Fibroblast of the aortic adventitia (primary cell): ENCODE data around the gene GALP. TPM values are rescaled to one million over a fixed set of nuclear protein-coding genes. Genes with fewer than 3 reads are reported as not detected.

ENCODE experiments used
- DNase-seq: peaks from one replicate; pipeline ENCODE4 v3.0.0-alpha.2; 2010; ENCODE audit warnings: low read depth
- H3K4me3 ChIP-seq: 2 replicates; pipeline ENCODE4 v1.5.1; 2011; ENCODE audit warnings: low read depth, mild to moderate bottlenecking, control low read depth, low read length, moderate library complexity
- CTCF ChIP-seq: IDR thresholded peaks from 2 replicates; pipeline ENCODE4 v1.5.1; 2011; ENCODE audit warnings: mild to moderate bottlenecking, low read length, control low read depth, inconsistent platforms; ENCODE audit not compliant: insufficient read depth
- total RNA-seq: library from RNA; depleted of rRNA; stranded (reverse); fragments of >200 nt; gene quantifications from 2 replicates; pipeline ENCODE4 v1.2.3, GENCODE V29; 2012; ENCODE audit warnings: low replicate concordance

The GALP gene
- total RNA-seq, 1 donor, result not detected

DNA sequence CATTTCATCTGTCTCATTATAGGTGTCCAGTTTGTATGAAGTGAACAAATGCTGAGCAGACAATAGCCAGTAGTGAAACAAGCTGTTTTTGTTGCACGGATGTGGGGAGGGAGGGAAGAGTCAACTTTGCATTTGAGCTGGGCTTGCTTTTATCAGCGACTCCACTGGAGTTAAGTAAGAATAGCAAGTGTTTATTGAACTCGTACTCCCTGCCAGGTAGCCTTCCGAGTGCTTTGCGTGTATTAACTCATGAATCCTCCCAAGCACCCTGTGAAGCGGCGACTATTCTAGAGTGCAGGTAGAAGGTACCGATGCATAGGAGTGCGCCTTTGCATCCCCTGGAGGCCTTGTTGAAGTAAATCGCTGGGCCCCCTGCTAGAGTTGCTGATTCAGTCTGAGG is 39.4 kb upstream of the GALP start:
- TF ChIP-seq CTCF, result no peak

GRCh38 chr19:56137405-56137804 is 38.4 kb upstream of the GALP start:
- no peak overlapping the region for H3K4me3 ChIP-seq
- TF ChIP-seq CTCF, result no peak
- no peak for DNase-seq

More for the DNA sequence above, 39.4 kb upstream of the GALP start:
- DNase-seq, result no peak
- no peak overlapping the region for H3K4me3 ChIP-seq

- DNase-seq, result no peak
- no peak for TF ChIP-seq CTCF
These were observed 37.7 kb upstream of the GALP start for GRCh38 chr19:56138069-56138468.

GRCh38 chr19:56139847-56140582 is 35.8 kb upstream of the GALP start:
- H3K4me3 ChIP-seq, result peak overlapping the region; percentile 72
- no peak for TF ChIP-seq CTCF
- no peak for DNase-seq

More at GRCh38 chr19:56138069-56138468, 37.7 kb upstream of the GALP start:
- H3K4me3 ChIP-seq, result no peak overlapping the region

DNA sequence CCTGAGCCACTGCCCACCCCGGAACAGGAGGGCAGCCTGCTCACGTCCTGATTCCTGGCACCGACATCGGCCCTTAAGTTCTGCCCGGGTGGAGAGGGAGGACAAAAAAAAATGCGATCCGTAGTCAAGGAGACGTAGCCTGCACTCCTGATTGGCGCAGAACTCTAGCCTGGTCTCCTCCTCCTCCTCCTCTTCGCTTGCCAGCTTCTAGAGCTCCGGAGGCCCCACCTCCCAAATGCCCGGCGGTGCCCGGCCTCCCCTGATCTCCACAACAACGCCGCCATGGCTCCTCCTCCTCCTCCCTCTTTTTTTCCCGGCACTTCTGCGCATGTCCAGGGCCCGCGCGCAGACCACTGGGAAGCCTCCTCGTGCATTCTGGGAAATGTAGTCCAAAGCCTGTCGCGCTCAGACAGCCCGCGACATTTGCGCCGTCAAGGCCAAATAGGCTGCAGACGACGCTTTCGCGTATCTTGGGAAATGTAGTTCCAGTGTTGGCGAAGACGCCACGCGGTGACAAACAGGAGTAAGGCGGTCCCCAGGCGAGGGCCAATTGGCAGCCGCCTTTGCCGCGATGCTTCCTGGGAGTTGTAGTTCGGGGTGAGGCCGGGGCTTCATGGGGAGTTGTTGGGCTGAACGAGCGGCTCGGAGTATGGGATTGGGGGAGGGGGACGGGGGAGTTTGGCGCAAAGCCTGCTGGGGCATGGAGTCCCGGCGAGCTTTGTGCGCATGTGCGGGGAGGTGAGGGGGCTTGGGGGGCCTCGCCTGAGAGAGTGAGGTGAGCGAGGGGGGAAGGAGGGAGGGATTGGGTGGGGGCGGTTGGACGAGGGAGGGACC is 35.0 kb upstream of the GALP start, which contains the start of gene ZNF444:
Gene ZNF444, plus strand, starts transcription at position 705 of the 834 bp plus-strand sequence. CDS start 5,625 bp downstream, outside the sequence.
- peak within 1 kb of the TSS; percentile 78 for H3K4me3 ChIP-seq
- DNase-seq, result peak; percentile 99
- TF ChIP-seq CTCF, result no peak

DNA sequence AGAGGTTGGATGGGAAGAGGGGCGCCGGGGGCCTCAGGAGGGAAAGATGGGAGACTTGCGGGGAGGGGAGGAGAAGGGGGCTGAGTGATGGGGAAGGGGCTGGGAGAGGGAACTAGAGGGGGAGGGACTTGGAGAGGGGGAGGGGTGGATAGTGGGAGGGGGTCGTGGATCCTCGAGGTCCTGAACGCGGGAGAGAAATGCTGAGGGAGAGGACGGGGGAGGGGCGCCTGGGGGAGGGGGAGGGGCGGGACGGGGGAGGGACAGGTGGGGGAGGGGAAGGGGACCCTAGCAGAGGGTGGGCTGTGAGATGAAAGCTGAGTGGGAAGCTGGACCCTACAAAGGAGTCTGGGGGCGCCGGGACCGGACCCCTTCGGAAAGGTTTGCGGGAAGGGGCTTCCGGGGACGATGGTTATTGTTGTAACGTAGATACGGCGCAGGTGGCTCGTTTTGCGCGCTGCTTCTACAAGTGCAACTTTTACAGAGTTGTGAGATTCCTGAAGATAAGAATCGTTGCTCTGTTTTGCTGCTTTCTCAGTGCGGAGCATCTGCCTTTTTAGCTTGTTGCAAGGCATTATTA is 34.3 kb upstream of the GALP start:
- no peak for TF ChIP-seq CTCF
- DNase-seq, result no peak
- peak overlapping the region; percentile 78 for H3K4me3 ChIP-seq
